ENCODE results near the gene TMED10.

TMED10 gene

GRCh38 chr14:75185251-75186040, 9.0 kb upstream of the TMED10 start:
- no peak for TF ChIP-seq FOXP2 (optimal IDR thresholded peaks at IDR 0.05; ENCODE audit: borderline replicate concordance, extremely low read depth, extremely low read length, insufficient read depth)
- TF ChIP-seq, protein P1, sequence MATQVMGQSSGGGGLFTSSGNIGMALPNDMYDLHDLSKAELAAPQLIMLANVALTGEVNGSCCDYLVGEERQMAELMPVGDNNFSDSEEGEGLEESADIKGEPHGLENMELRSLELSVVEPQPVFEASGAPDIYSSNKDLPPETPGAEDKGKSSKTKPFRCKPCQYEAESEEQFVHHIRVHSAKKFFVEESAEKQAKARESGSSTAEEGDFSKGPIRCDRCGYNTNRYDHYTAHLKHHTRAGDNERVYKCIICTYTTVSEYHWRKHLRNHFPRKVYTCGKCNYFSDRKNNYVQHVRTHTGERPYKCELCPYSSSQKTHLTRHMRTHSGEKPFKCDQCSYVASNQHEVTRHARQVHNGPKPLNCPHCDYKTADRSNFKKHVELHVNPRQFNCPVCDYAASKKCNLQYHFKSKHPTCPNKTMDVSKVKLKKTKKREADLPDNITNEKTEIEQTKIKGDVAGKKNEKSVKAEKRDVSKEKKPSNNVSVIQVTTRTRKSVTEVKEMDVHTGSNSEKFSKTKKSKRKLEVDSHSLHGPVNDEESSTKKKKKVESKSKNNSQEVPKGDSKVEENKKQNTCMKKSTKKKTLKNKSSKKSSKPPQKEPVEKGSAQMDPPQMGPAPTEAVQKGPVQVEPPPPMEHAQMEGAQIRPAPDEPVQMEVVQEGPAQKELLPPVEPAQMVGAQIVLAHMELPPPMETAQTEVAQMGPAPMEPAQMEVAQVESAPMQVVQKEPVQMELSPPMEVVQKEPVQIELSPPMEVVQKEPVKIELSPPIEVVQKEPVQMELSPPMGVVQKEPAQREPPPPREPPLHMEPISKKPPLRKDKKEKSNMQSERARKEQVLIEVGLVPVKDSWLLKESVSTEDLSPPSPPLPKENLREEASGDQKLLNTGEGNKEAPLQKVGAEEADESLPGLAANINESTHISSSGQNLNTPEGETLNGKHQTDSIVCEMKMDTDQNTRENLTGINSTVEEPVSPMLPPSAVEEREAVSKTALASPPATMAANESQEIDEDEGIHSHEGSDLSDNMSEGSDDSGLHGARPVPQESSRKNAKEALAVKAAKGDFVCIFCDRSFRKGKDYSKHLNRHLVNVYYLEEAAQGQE (IDR thresholded peaks at IDR 0.05; ENCODE audit: insufficient read depth in 1 of 2, low read depth in 2 of 2, low read length in 2 of 2): no peak

- TF ChIP-seq, protein P1 (IDR thresholded peaks at IDR 0.05; ENCODE audit: insufficient read depth in 1 of 2, low read depth in 2 of 2, low read length in 2 of 2): no peak
- TF ChIP-seq TAF1 (IDR thresholded peaks at IDR 0.05; ENCODE audit: borderline replicate concordance, insufficient read depth, low read length): no peak
- TF ChIP-seq FOXP2 (optimal IDR thresholded peaks at IDR 0.05; ENCODE audit: borderline replicate concordance, extremely low read depth, extremely low read length, insufficient read depth): no peak
These were observed 8.1 kb upstream of the TMED10 start for GRCh38 chr14:75184492-75184891.

- no peak for TF ChIP-seq SIN3A (IDR thresholded peaks at IDR 0.05; ENCODE audit: borderline replicate concordance, insufficient read depth, low read length)
These were observed 7.6 kb upstream of the TMED10 start for GRCh38 chr14:75184039-75184438.

- TF ChIP-seq TAF1 (IDR thresholded peaks at IDR 0.05; ENCODE audit: borderline replicate concordance, insufficient read depth, low read length) (no peak), FOXP2 (optimal IDR thresholded peaks at IDR 0.05; ENCODE audit: borderline replicate concordance, extremely low read depth, extremely low read length, insufficient read depth) (no peak), SIN3A (IDR thresholded peaks at IDR 0.05; ENCODE audit: borderline replicate concordance, insufficient read depth, low read length) (no peak), POLR2AphosphoS5 (IDR thresholded peaks at IDR 0.05; ENCODE audit: low read depth, low read length) (no peak)
- TF ChIP-seq, protein P1 (IDR thresholded peaks at IDR 0.05; ENCODE audit: insufficient read depth in 1 of 2, low read depth in 2 of 2, low read length in 2 of 2): no peak
These were observed 6.8 kb upstream of the TMED10 start for GRCh38 chr14:75183225-75183624.

- TF ChIP-seq SIN3A (IDR thresholded peaks at IDR 0.05; ENCODE audit: borderline replicate concordance, insufficient read depth, low read length) (no peak), TAF1 (IDR thresholded peaks at IDR 0.05; ENCODE audit: borderline replicate concordance, insufficient read depth, low read length) (no peak), FOXP2 (optimal IDR thresholded peaks at IDR 0.05; ENCODE audit: borderline replicate concordance, extremely low read depth, extremely low read length, insufficient read depth) (no peak), POLR2AphosphoS5 (IDR thresholded peaks at IDR 0.05; ENCODE audit: low read depth, low read length) (no peak)
- TF ChIP-seq, protein P1 (IDR thresholded peaks at IDR 0.05; ENCODE audit: insufficient read depth in 1 of 2, low read depth in 2 of 2, low read length in 2 of 2): no peak
These were observed 6.4 kb upstream of the TMED10 start for GRCh38 chr14:75182821-75183220.
